ENCODE measurements around the gene NUP43. TPM values are rescaled to one million over a fixed set of nuclear protein-coding genes. Genes with fewer than 3 reads are reported as not detected.

The NUP43 gene, protein sequence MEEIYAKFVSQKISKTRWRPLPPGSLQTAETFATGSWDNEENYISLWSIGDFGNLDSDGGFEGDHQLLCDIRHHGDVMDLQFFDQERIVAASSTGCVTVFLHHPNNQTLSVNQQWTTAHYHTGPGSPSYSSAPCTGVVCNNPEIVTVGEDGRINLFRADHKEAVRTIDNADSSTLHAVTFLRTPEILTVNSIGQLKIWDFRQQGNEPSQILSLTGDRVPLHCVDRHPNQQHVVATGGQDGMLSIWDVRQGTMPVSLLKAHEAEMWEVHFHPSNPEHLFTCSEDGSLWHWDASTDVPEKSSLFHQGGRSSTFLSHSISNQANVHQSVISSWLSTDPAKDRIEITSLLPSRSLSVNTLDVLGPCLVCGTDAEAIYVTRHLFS
- 12.6 TPM for total RNA-seq

DNA sequence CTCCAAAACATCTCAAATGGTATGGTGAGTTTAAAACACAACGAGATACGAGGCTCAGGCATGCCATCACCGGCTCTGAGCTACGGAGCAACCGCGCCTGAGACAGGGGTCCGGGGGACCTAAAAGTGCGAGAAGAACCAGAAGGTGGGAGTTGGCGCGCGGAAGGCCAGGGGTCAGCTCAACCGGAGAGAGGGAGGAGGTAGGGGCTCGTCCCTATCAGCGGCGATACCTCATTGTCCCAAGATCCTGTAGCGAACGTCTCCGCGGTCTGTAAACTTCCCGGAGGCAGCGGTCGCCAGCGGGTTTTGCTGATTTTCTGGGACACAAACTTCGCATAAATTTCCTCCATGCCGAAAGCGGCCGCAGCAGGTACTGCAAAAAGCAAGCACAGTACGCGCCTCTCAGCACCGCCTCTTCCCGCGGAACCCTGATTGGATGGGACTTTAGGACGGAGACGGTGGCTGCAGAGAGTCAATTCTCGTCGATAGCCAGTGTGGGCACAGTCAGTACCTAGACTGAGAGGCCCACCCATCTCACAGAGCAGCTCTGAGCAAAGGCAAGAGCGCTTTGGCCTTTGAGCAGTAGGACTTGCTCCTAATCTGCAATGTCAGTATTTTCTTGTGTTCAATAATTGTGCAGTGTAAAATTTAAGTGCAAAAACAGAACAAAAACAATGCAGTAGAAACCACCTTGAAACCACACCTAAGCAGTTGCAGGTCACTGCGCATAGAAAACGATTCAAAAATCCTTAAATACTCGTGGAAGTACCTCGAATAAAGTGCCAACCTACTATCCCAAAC is at the start of gene NUP43:
Gene NUP43, minus strand, starts transcription at position 383 of the 800 bp plus-strand sequence. Its CDS starts 34 bp downstream, at position 349.
- H3K27me3 ChIP-seq (ENCODE audit: insufficient read depth, low read length) = no peaks in the 10 kb centered on the region
- H3K4me3 ChIP-seq (ENCODE audit: low read length) = peak within 1 kb of the TSS; percentile 73
- peaks cover 43% of the 10 kb centered on the region for H3K4me1 ChIP-seq (ENCODE audit: insufficient read depth, low read length)
- H3K9me3 ChIP-seq (ENCODE audit: low read depth, low read length) = no peaks in the 10 kb centered on the region

DNA sequence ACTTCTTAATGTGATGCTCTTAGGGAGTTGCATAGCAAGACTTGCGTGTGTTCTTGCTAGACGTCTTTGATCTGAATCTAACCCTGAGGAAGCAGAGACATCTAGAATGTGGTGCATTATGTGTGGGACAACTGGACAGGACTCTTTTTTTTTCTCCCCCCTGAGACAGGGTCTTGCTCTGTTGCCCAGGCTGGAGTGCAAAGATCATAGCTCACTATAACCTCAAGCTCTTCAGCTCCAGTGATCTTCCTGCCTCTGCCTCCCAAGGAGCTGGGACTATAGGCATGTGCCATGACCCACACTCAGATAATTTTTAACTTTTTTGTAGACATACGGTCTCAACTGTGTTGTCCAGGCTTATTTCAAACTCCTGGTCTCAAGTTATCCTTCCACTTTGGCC is 37.2 kb upstream of the NUP43 start:
- Histone ChIP-seq H3K4me3 (ENCODE audit: low read length) (no peak overlapping the region), H3K4me1 (ENCODE audit: insufficient read depth, low read length) (no peaks in the 10 kb centered on the region), H3K9me3 (ENCODE audit: low read depth, low read length) (no peaks in the 10 kb centered on the region), H3K27me3 (ENCODE audit: insufficient read depth, low read length) (no peaks in the 10 kb centered on the region)

DNA sequence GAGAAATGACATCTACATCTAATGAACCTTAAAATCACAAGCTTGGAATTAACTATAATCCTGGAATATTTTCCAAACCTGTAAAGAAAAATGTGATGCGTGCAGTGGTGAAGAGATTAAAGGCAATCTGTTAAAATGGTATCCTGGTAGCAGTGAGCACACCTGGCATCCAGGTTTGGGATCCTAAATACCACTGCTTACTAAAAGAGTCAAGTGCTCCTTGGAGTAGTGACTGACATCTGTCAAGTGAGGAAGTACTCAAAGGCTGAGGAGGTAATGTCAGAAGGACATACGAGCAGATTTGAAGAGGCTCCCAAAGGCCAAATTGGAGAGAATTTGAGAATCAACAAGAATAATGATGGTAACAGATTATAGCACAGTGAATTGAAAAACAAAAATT is 36.0 kb upstream of the NUP43 start:
- H3K4me1 ChIP-seq (ENCODE audit: insufficient read depth, low read length) = no peaks in the 10 kb centered on the region
- H3K4me3 ChIP-seq (ENCODE audit: low read length) = no peak overlapping the region
- H3K27me3 ChIP-seq (ENCODE audit: insufficient read depth, low read length) = no peaks in the 10 kb centered on the region
- no peaks in the 10 kb centered on the region for H3K9me3 ChIP-seq (ENCODE audit: low read depth, low read length)

DNA sequence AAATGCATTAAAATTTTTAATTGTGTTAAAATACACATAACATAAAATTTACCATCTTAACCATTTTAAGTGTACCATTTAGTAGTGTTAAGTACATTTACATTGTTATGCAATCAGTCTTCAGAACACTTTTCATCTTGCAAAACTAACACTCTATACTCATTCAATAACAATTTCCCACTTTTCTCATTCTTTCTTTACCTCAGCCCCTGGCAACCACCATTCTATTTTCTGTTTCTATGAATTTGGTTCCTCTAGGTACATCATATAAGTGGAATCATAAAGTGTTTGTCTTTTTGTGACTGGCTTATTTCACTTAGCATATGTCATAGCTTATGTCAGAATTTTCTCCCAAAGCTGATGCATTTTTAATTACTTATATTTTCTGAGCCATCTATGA is 35.4 kb upstream of the NUP43 start:
- no peak overlapping the region for H3K4me3 ChIP-seq (ENCODE audit: low read length)
- no peaks in the 10 kb centered on the region for H3K9me3 ChIP-seq (ENCODE audit: low read depth, low read length)
- H3K4me1 ChIP-seq (ENCODE audit: insufficient read depth, low read length) = no peaks in the 10 kb centered on the region
- H3K27me3 ChIP-seq (ENCODE audit: insufficient read depth, low read length) = no peaks in the 10 kb centered on the region

DNA sequence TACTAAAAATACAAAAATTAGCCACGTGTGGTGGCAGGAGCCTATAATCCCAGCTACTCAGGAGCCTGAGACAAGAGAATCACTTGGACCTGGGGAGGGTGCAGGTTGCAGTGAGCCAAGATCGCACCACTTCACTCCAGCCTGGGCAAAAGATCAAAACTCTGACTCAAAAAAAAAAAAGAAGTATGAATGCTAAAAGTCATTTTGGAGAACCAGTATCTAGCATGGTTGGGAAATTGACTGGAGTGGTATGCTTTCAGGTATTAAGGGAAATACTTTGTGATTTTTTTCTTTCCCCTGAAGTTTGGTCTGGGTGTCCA is 33.3 kb upstream of the NUP43 start:
- Histone ChIP-seq H3K4me3 (ENCODE audit: low read length) (no peak overlapping the region), H3K27me3 (ENCODE audit: insufficient read depth, low read length) (no peaks in the 10 kb centered on the region)

DNA sequence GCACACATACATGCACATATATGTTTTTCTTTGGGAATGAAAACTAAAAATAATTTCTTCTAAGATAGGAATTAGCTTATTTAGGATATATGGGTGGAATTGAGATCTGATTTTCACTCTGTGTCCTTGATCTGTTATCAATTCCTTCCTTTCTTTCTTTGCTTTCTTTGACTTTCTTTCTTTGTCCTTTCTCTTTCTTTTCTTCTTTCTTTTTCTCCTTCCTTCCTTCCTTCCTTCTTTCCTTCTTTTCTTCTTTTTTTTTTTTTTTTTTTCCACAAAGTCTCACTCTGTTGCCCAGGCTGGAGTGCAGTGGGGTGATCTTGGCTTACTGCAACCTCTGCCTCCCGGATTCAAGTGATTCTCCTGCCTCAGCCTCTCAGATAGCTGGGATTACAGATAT is 31.3 kb upstream of the NUP43 start:
- no peaks in the 10 kb centered on the region for H3K27me3 ChIP-seq (ENCODE audit: insufficient read depth, low read length)
- H3K4me3 ChIP-seq (ENCODE audit: low read length) = no peak overlapping the region
- H3K4me1 ChIP-seq (ENCODE audit: insufficient read depth, low read length) = no peaks in the 10 kb centered on the region
- H3K9me3 ChIP-seq (ENCODE audit: low read depth, low read length) = no peaks in the 10 kb centered on the region

More for the DNA sequence above, 33.3 kb upstream of the NUP43 start:
- H3K9me3 ChIP-seq (ENCODE audit: low read depth, low read length) = no peaks in the 10 kb centered on the region
- H3K4me1 ChIP-seq (ENCODE audit: insufficient read depth, low read length) = no peaks in the 10 kb centered on the region

DNA sequence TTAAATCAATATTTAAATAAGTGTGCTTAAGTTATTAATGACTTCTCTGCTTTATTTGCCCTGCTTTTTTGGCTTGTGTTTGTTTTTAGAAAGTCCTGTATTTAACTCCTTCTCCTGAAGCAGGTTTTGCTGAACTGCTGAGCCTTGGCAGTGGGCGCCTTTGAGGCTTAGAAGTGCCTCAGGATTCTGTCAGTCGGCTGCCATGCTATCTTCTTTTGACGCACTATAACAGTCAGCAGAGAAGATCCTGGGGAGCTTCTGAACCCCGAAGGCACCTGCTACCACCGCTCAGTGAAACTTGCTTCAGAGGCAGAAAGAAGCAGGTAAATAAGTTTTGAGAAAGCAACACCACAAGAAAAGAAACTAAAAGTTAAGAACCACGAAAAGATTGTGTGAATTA is 25.6 kb upstream of the NUP43 start:
- Histone ChIP-seq H3K4me1 (ENCODE audit: insufficient read depth, low read length) (peaks cover 4% of the 10 kb centered on the region), H3K27me3 (ENCODE audit: insufficient read depth, low read length) (no peaks in the 10 kb centered on the region), H3K4me3 (ENCODE audit: low read length) (no peak overlapping the region), H3K9me3 (ENCODE audit: low read depth, low read length) (no peaks in the 10 kb centered on the region)

DNA sequence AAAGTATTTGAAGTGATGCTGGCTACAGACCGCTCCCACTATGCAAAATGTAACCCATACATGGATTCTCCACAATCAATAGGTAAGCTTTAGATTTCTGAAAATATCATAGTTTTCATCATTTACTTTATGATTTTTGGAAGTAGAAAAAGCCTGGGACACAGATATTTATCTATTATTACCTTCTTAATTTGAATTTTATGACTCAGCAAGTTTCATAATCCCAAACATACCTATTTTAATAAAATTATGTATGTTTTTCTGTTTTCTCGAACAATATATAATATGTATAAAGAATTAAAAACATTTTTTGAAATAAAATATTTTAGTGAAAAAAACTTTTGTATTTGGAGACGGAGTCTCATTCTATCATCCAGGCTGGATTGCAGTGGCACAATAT is 24.9 kb upstream of the NUP43 start:
- no peaks in the 10 kb centered on the region for H3K27me3 ChIP-seq (ENCODE audit: insufficient read depth, low read length)

DNA sequence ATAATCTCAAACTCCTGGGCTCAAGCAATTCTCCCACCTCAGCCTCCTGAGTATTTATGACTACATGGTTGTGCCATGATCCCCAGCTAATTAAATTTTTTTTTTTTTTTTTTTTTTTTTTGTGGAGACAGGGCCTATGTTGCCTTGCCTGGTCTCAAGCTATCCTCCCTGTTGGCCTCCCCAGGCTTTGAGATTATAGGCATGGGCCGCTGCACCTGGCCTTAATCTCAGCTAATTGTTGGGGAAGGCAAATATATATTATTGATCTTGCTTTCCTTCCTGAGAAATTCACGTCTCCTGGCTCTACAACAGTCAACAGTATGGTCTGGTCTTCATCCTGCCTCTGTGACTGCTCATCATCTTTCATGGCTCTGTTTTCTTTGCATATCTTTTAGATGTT is 23.3 kb upstream of the NUP43 start:
- no peaks in the 10 kb centered on the region for H3K27me3 ChIP-seq (ENCODE audit: insufficient read depth, low read length)
- no peaks in the 10 kb centered on the region for H3K9me3 ChIP-seq (ENCODE audit: low read depth, low read length)
- H3K4me3 ChIP-seq (ENCODE audit: low read length) = no peak overlapping the region
- H3K4me1 ChIP-seq (ENCODE audit: insufficient read depth, low read length) = peaks cover 10% of the 10 kb centered on the region

More for the DNA sequence above, 24.9 kb upstream of the NUP43 start:
- H3K9me3 ChIP-seq (ENCODE audit: low read depth, low read length) = no peaks in the 10 kb centered on the region
- H3K4me1 ChIP-seq (ENCODE audit: insufficient read depth, low read length) = peaks cover 10% of the 10 kb centered on the region
- H3K4me3 ChIP-seq (ENCODE audit: low read length) = no peak overlapping the region

DNA sequence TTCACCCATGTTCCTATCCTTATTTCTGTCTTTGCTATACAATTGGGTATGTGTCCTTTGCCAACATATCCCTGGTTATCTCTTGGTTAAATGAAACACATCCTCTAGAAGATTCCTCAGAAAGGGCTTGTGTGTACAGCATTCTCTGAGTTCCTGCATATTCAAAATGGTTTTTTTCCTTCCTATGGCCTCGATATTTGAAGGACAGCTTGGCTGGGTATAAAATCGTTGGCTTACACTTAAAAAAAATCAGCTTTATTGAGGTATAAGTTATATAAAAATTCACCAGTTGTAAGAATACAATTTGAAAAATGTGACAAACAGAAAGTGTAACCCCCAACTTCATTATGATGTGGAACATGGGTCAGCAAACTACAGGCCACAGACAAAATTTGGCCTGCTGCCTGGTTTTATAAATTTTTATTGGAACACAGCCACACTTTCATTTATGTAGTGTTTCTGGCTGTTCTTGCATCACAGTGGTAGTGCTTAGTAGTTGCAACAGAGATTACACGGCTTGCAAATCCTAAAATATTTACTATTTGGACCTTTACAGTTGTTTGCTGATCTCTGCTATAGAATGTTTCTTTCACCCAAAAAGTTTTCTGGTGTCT is 19.9 kb upstream of the NUP43 start:
- no peak overlapping the region for H3K4me3 ChIP-seq (ENCODE audit: low read length)
- no peaks in the 10 kb centered on the region for H3K9me3 ChIP-seq (ENCODE audit: low read depth, low read length)
- H3K27me3 ChIP-seq (ENCODE audit: insufficient read depth, low read length) = no peaks in the 10 kb centered on the region
- peaks cover 15% of the 10 kb centered on the region for H3K4me1 ChIP-seq (ENCODE audit: insufficient read depth, low read length)

DNA sequence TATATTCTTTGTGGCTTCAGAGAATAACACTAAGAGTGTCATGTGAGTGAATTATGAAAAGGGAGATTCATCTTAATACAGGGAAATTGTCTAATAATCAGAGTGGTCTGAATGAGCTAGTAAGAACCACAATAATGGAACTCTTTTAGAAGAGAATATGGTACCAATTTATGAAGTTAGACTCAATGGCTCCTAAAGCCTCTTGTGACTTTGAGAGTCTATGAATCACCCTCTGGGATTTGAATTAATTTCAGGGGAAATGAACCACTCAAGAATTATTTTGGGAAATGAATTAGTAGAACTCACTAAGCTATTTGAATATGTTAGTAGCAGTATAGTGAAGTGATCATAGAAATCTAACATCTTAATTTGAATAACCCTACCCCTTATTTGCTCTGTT is 17.5 kb upstream of the NUP43 start:
- no peaks in the 10 kb centered on the region for H3K9me3 ChIP-seq (ENCODE audit: low read depth, low read length)
- peaks cover 26% of the 10 kb centered on the region for H3K4me1 ChIP-seq (ENCODE audit: insufficient read depth, low read length)
- no peak overlapping the region for H3K4me3 ChIP-seq (ENCODE audit: low read length)
- H3K27me3 ChIP-seq (ENCODE audit: insufficient read depth, low read length) = no peaks in the 10 kb centered on the region

DNA sequence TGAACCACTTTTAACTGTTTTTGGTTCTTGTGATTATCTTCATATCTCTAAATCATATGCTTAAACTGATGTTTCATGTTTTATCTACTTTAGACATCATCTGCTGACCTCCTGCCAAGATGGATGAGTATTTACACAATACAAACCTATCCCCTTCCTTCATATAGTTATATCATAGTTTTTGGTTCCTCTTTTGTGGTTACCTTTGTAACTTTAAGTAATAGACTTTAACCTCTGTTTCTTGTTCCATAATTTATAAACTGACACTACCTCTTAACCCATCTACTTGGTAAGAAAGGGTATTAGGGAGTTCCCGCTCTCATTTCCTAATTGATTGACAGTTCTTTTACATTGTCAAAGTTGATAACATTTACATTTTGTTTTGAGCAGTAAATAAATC is 15.1 kb upstream of the NUP43 start:
- peaks cover 17% of the 10 kb centered on the region for H3K4me1 ChIP-seq (ENCODE audit: insufficient read depth, low read length)
- H3K9me3 ChIP-seq (ENCODE audit: low read depth, low read length) = no peaks in the 10 kb centered on the region

DNA sequence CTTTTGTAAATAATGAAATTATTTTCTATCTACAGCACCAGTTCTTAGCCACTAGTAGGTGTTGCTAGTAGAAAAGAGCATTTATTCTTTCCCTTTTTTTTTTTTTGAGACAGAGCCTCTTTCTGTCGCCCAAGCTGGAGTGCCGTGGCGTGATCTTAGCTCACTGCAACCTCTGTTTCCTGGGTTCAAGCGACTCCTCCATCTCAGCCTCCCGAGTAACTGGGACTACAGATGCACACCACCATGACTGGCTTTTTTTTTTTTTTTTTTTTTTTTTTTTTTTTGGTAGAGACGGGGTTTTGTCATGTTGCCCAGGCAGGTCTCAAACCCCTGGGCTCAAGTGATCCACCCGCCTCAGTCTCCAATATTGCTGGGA is 9.9 kb upstream of the NUP43 start:
- Histone ChIP-seq H3K27me3 (ENCODE audit: insufficient read depth, low read length) (no peaks in the 10 kb centered on the region), H3K9me3 (ENCODE audit: low read depth, low read length) (no peaks in the 10 kb centered on the region), H3K4me3 (ENCODE audit: low read length) (no peak overlapping the region), H3K4me1 (ENCODE audit: insufficient read depth, low read length) (peaks cover 53% of the 10 kb centered on the region)

More for the DNA sequence above, 15.1 kb upstream of the NUP43 start:
- no peak overlapping the region for H3K4me3 ChIP-seq (ENCODE audit: low read length)
- no peaks in the 10 kb centered on the region for H3K27me3 ChIP-seq (ENCODE audit: insufficient read depth, low read length)

DNA sequence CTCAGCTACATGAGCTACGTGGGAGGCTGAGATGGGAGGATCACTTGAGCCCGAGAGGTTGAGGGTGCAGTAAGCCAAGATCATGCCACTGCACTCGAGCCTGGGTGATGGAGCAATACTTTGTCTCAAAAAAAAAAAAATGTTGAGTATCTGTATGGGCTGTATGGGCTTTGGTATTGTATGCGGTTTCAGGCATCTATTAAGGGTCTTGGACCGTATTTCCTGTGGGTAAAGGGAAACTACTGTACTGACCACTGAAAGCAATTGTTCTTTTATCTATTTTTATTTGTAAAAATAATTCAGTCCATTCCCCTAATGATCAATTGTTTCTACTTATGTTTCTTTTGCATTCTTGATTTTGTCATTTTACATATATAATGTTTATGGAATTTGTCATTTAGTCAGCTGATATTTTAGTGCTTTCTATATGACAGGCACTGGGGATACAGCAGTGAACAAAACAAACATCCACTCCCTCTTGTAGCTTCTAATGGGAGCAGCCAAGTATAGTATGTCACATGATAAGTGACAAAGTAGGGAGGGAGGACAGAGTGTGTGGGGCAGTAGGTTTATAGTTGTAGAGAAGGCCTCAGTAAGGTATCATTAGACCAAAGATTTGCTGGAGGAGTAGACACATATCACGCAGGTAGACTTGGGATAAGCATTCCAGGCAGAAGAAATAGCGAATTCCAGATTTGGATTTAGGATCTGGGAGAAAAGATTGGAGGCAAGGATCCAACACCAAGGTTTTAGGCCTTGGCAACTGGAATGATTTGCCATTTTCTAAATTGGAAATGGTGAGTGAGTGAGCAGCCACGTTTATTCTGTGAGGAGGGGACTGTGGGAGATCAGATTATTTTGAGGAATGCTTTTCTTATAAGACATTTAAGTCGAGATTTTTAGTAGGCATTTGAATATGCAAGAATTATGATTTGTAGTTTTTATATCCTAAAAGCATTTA is 9.3 kb upstream of the NUP43 start:
- no peaks in the 10 kb centered on the region for H3K27me3 ChIP-seq (ENCODE audit: insufficient read depth, low read length)
- H3K4me1 ChIP-seq (ENCODE audit: insufficient read depth, low read length) = peaks cover 59% of the 10 kb centered on the region
- H3K9me3 ChIP-seq (ENCODE audit: low read depth, low read length) = no peaks in the 10 kb centered on the region
- no peak overlapping the region for H3K4me3 ChIP-seq (ENCODE audit: low read length)

Data from mononuclear cell (primary cell).